Endothelial cell of umbilical vein (primary cell): ENCODE results near the gene SLC38A8.

ENCODE experiments used
- CTCF ChIP-seq, 2 donors: IDR thresholded peaks; 1 replicate in 1 of 2; 2 replicates in 1 of 2; pipeline ENCODE4 v1.5.1; 2011; ENCODE audit warnings: low read length in 2 of 2, mild to moderate bottlenecking in 2 of 2, moderate library complexity in 2 of 2, control low read depth in 1 of 2, inconsistent platforms in 1 of 2, low read depth in 1 of 2; ENCODE audit not compliant: insufficient read depth in 1 of 2; ENCODE audit errors: extremely low read depth in 1 of 2
- EZH2 ChIP-seq: IDR thresholded peaks from 2 replicates; pipeline ENCODE4 v1.6.1; 2012; ENCODE audit warnings: borderline replicate concordance, low read depth, mild to moderate bottlenecking, moderate library complexity, low read length, inconsistent platforms; ENCODE audit not compliant: severe bottlenecking
- GATA2 ChIP-seq: IDR thresholded peaks from 2 replicates; pipeline ENCODE4 v1.7.0; 2011; ENCODE audit warnings: low read depth, mild to moderate bottlenecking, moderate library complexity, mixed read lengths, low read length; ENCODE audit not compliant: insufficient read length, insufficient read depth
- JUN ChIP-seq: IDR thresholded peaks from 2 replicates; pipeline ENCODE4 v1.6.1; 2011; ENCODE audit warnings: borderline replicate concordance, low read depth; ENCODE audit not compliant: insufficient read length, insufficient read depth
- MAX ChIP-seq: IDR thresholded peaks from 2 replicates; pipeline ENCODE4 v1.6.1; 2011; ENCODE audit not compliant: insufficient read depth, insufficient read length
- MYC ChIP-seq: IDR thresholded peaks from one replicate; pipeline ENCODE4 v1.6.1; 2011; ENCODE audit warnings: mild to moderate bottlenecking, low read depth, low read length
- POLR2A ChIP-seq: IDR thresholded peaks from 2 replicates; pipeline ENCODE4 v1.6.1; 2012; ENCODE audit warnings: low read depth, mild to moderate bottlenecking, control low read depth, low read length
- POLR2AphosphoS5 ChIP-seq: IDR thresholded peaks from 2 replicates; pipeline ENCODE4 v1.6.1; 2012; ENCODE audit warnings: low read depth, mild to moderate bottlenecking, control low read depth, low read length, moderate library complexity; ENCODE audit not compliant: insufficient read depth

DNA sequence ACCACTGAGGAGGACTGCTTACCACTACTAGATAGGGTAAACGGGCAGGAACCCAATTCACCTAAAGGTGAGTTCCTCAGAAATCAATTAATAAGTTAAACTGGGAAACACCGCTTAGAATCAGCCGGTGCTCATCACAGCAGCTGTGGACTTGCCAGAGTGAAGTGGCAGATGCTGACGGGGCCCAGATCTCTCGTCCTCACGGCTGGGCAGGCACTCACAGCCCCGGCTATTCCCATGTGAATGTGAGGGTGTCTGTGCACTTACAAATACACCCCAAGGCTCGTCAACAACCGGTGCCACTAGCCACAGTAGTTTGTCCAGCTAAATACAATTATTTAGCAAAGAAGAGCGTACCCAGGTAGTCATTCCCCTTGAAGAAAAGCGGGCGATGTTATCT is 44.4 kb upstream of the SLC38A8 start:
- TF ChIP-seq CTCF (IDR thresholded peaks at IDR 0.05; ENCODE audit: extremely low read depth in 1 of 2, insufficient read depth in 1 of 2, low read depth in 1 of 2, low read length in 2 of 2), result no peak
- TF ChIP-seq JUN, result no peak
- no peak for TF ChIP-seq EZH2
- TF ChIP-seq MYC, result no peak
- no peak for TF ChIP-seq POLR2A
- no peak for TF ChIP-seq POLR2AphosphoS5
- TF ChIP-seq MAX, result no peak
- no peak for TF ChIP-seq GATA2
